Body of pancreas (tissue), 4 donors: ENCODE data around the gene ADRA2C.

Source experiments
- POLR2A ChIP-seq, 3 donors: fragments of 450-650 bp; IDR thresholded peaks; one replicate each; pipeline ENCODE4 v1.6.1; 2016; ENCODE audit warnings: antibody characterized with exemption in 3 of 3, mild to moderate bottlenecking in 2 of 3
- TF ChIP-seq, protein P1 (sequence below), 7 experiments: fragments of 450-650 bp in 4 of 7; fragments of 200-600 bp in 3 of 7; sonication (generic) in 3 of 7; IDR thresholded peaks; one replicate each; pipeline ENCODE4 v1.5.1; 2016 to 2019; ENCODE audit warnings: antibody characterized with exemption in 7 of 7

- TF ChIP-seq POLR2A (IDR thresholded peaks at IDR 0.05) = no peak
- TF ChIP-seq, protein P1, sequence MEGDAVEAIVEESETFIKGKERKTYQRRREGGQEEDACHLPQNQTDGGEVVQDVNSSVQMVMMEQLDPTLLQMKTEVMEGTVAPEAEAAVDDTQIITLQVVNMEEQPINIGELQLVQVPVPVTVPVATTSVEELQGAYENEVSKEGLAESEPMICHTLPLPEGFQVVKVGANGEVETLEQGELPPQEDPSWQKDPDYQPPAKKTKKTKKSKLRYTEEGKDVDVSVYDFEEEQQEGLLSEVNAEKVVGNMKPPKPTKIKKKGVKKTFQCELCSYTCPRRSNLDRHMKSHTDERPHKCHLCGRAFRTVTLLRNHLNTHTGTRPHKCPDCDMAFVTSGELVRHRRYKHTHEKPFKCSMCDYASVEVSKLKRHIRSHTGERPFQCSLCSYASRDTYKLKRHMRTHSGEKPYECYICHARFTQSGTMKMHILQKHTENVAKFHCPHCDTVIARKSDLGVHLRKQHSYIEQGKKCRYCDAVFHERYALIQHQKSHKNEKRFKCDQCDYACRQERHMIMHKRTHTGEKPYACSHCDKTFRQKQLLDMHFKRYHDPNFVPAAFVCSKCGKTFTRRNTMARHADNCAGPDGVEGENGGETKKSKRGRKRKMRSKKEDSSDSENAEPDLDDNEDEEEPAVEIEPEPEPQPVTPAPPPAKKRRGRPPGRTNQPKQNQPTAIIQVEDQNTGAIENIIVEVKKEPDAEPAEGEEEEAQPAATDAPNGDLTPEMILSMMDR (IDR thresholded peaks at IDR 0.05) = no peak
These were observed 10.8 kb downstream of the ADRA2C start for GRCh38 chr4:3777033-3777390.
